ENCODE measurements around the gene ZC3H11A. TPM values are rescaled to one million over a fixed set of nuclear protein-coding genes. Genes with fewer than 3 reads are reported as not detected.

ZC3H11A gene
- 50.0 and 75.2 TPM in 2 replicates for total RNA-seq

DNA sequence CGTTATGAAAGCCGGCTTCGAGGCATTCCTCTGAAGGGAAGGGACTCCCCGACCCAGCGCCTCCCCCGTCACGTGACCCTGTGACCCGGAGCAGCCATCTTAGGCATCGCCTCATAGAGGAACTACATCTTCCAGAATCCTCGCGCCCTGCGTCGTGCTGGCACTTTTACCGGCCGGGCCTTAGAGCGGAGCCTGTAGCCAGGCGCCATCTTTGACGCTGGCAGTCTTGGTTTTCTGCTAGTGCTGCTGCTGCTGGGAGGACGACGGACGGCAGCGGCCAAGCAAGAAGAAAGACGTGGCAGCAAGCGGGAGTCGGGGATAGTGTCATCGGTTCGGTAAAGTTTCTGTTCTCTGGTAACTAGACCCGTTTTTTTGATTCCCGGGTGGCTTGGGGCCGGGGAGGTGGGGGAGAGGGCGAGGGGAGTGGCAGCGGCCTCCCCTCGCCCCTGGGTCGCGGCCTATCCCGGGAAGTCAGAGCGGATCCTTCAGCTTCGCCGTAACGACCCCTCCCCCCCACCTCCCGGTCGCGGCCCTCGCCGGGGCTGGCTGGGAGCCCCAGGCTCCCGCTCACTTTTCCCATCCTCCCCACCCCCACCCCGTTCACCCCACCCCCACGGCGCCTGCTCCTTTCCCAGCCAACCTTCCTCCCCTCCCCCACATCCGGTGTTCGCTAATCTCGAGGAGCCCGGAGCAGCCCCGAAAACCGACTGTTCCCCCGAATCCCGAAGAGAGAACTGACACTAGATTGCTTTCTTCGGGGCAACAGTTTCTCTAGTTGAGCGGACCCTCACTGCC is at the start of gene ZC3H11A, which contains the start of gene ZBED6:
Gene ZC3H11A (plus strand): TSS at position 183 of the 795 bp plus-strand sequence. CDS start 21,448 bp downstream, outside the sequence.
Gene ZBED6 (plus strand): TSS at position 183 of the 795 bp plus-strand sequence. CDS start 1,900 bp downstream, outside the sequence.

GRCh38 chr1:203765029-203765837 is 30.2 kb upstream of the ZC3H11A start, which contains the start of gene LAX1:
LAX1 (plus strand) TSS chr1:203765183; CDS start chr1:203765566, 383 bp downstream.

Other genes with a start within 250 kb of the ZC3H11A start
- gene ATP2B4, start 168.8 kb upstream of the ZC3H11A start, total RNA-seq = 44.8 and 62.0 TPM in 2 replicates
- not detected in 2 replicates for gene LAX1, start 30.4 kb upstream of the ZC3H11A start, total RNA-seq
- gene ZBED6, start within 50 bp of the ZC3H11A start, total RNA-seq = 12.6 and 20.1 TPM in 2 replicates
- 64.6 and 85.9 TPM in 2 replicates for gene SNRPE, start 66.0 kb downstream of the ZC3H11A start, total RNA-seq